DND-41 (cell line): Measurements from ENCODE around the gene SPAG16.

ENCODE experiments used
- ATAC-seq: fragments of 200-7000 bp; cut with Tn5 transposase; 3 replicates; pipeline ENCODE4 v1.9.1; 2021; ENCODE audit warnings: low read depth; ENCODE audit not compliant: insufficient read depth
- DNase-seq: peaks from one replicate; pipeline ENCODE4 v3.0.0-alpha.2; 2020
- H2AFZ ChIP-seq: 2 replicates; pipeline ENCODE4 v1.6.0; 2012; ENCODE audit warnings: low read depth, low read length
- H3K27ac ChIP-seq: 2 replicates; pipeline ENCODE4 v1.5.1; 2012; ENCODE audit warnings: low read length, inconsistent platforms
- H3K27me3 ChIP-seq: fragments of 200-600 bp; sonication (generic); 2 replicates; pipeline ENCODE4 v1.6.0; 2012; ENCODE audit warnings: low read length, mild to moderate bottlenecking, inconsistent platforms; ENCODE audit not compliant: insufficient read depth, poor library complexity
- H3K36me3 ChIP-seq: 2 replicates; pipeline ENCODE4 v1.5.1; 2012; ENCODE audit warnings: low read length, inconsistent platforms; ENCODE audit not compliant: insufficient read depth
- H3K4me1 ChIP-seq: 2 replicates; pipeline ENCODE4 v1.5.1; 2012; ENCODE audit warnings: mild to moderate bottlenecking, low read length; ENCODE audit not compliant: insufficient read depth
- H3K4me2 ChIP-seq: 2 replicates; pipeline ENCODE4 v1.6.0; 2012; ENCODE audit warnings: mild to moderate bottlenecking, moderate library complexity, low read length, inconsistent platforms; ENCODE audit not compliant: insufficient read depth
- H3K4me3 ChIP-seq, 2 experiments: fragments of 200-600 bp in 1 of 2; shearing (Covaris generic) in 1 of 2; 2 replicates each; pipeline ENCODE4 v1.5.1; 2012 to 2016; ENCODE audit warnings: inconsistent platforms in 2 of 2, low read length in 2 of 2, mild to moderate bottlenecking in 2 of 2, low read depth in 1 of 2, moderate library complexity in 1 of 2
- H3K79me2 ChIP-seq: 2 replicates; pipeline ENCODE4 v1.6.0; 2012; ENCODE audit warnings: low read length, inconsistent platforms; ENCODE audit not compliant: insufficient read depth
- H3K9ac ChIP-seq: 2 replicates; pipeline ENCODE4 v1.6.0; 2012; ENCODE audit warnings: low read depth, mild to moderate bottlenecking, inconsistent platforms, low read length, moderate library complexity
- H3K9me3 ChIP-seq: 2 replicates; pipeline ENCODE4 v1.5.1; 2012; ENCODE audit warnings: low read length, moderate library complexity, mild to moderate bottlenecking, inconsistent platforms; ENCODE audit not compliant: insufficient read depth, severe bottlenecking
- H4K20me1 ChIP-seq: 2 replicates; pipeline ENCODE4 v1.6.0; 2012; ENCODE audit warnings: low read length; ENCODE audit not compliant: insufficient read depth
- CTCF ChIP-seq: IDR thresholded peaks from 2 replicates; pipeline ENCODE4 v1.5.1; 2012; ENCODE audit warnings: borderline replicate concordance, low read length, moderate library complexity, mild to moderate bottlenecking; ENCODE audit not compliant: poor library complexity, severe bottlenecking; ENCODE audit errors: extremely low read depth
- EZH2 ChIP-seq: IDR thresholded peaks from 3 replicates; pipeline ENCODE4 v1.6.1; 2012; ENCODE audit warnings: borderline replicate concordance, low read depth, mild to moderate bottlenecking, moderate library complexity, low read length, inconsistent platforms; ENCODE audit not compliant: severe bottlenecking

Gene SPAG16

GRCh38 chr2:213284105-213285090 lies at the start of gene SPAG16:
TSS of gene SPAG16 (plus strand) at chr2:213284464.
- Histone ChIP-seq H3K9me3 (no peaks in the 10 kb centered on the region), H3K27ac (peak within 1 kb of the TSS; percentile 73), H4K20me1 (no peaks in the 10 kb centered on the region), H3K9ac (peak within 1 kb of the TSS; percentile 65), H3K4me3 (peak within 1 kb of the TSS; percentile 43 to 72), H2AFZ (peak within 1 kb of the TSS; percentile 78), H3K4me2 (peak within 1 kb of the TSS; percentile 64), H3K27me3 (no peaks in the 10 kb centered on the region), H3K36me3 (no peaks in the 10 kb centered on the region), H3K4me1 (peaks cover 24% of the 10 kb centered on the region), H3K79me2 (peaks cover 10% of the 10 kb centered on the region)
- DNase-seq, result peak; percentile 94
- peak; percentile 96 for ATAC-seq
- TF ChIP-seq EZH2, result no peak

- Histone ChIP-seq H3K79me2 (no peaks in the 10 kb centered on the region), H3K27ac (peak overlapping the region; percentile 93), H4K20me1 (no peaks in the 10 kb centered on the region), H3K4me3 (no peak overlapping the region), H3K9ac (peak overlapping the region; percentile 53), H3K4me2 (peak overlapping the region; percentile 46), H3K27me3 (no peaks in the 10 kb centered on the region), H3K4me1 (peaks cover 96% of the 10 kb centered on the region), H3K36me3 (no peaks in the 10 kb centered on the region), H2AFZ (peak overlapping the region; percentile 23), H3K9me3 (no peaks in the 10 kb centered on the region)
- ATAC-seq (no peak), DNase-seq (no peak)
- TF ChIP-seq CTCF (no peak), EZH2 (no peak)
Measured at GRCh38 chr2:213234641-213235040, 49.6 kb upstream of the SPAG16 start.

- no peak for TF ChIP-seq CTCF
- TF ChIP-seq EZH2, result no peak
Measured at GRCh38 chr2:213235741-213236140, 48.5 kb upstream of the SPAG16 start.

GRCh38 chr2:213237251-213237650 lies 47.0 kb upstream of the SPAG16 start:
- Histone ChIP-seq H3K4me2 (no peak overlapping the region), H3K27ac (peak overlapping the region; percentile 73), H3K9me3 (no peaks in the 10 kb centered on the region), H4K20me1 (no peaks in the 10 kb centered on the region), H3K4me3 (no peak overlapping the region), H3K9ac (peak overlapping the region; percentile 9; the same call in 1 of the 2 replicates), H3K4me1 (peaks cover 87% of the 10 kb centered on the region), H3K79me2 (no peaks in the 10 kb centered on the region), H3K27me3 (no peaks in the 10 kb centered on the region), H2AFZ (no peak overlapping the region), H3K36me3 (no peaks in the 10 kb centered on the region)
- DNase-seq (no peak), ATAC-seq (no peak)
- TF ChIP-seq EZH2 (no peak), CTCF (no peak)

More at GRCh38 chr2:213235741-213236140, 48.5 kb upstream of the SPAG16 start:
- DNase-seq (no peak), ATAC-seq (no peak)
- Histone ChIP-seq H3K27ac (peak overlapping the region; percentile 93), H3K9me3 (no peaks in the 10 kb centered on the region), H4K20me1 (no peaks in the 10 kb centered on the region), H3K4me1 (peaks cover 89% of the 10 kb centered on the region), H3K27me3 (no peaks in the 10 kb centered on the region), H3K36me3 (no peaks in the 10 kb centered on the region), H3K79me2 (no peaks in the 10 kb centered on the region), H3K9ac (peak overlapping the region; percentile 20; the same call in 1 of the 2 replicates), H3K4me2 (no peak overlapping the region), H3K4me3 (no peak overlapping the region), H2AFZ (no peak overlapping the region)
